OCI-M2 (cell line): Measurements from ENCODE around the gene KPNA1.

ENCODE experiments used
- DNase-seq: peaks from one replicate; lab custom pipeline; 2025; ENCODE audit not compliant: unreplicated experiment; lab: John Stamatoyannopoulos, UW

Gene KPNA1

DNA sequence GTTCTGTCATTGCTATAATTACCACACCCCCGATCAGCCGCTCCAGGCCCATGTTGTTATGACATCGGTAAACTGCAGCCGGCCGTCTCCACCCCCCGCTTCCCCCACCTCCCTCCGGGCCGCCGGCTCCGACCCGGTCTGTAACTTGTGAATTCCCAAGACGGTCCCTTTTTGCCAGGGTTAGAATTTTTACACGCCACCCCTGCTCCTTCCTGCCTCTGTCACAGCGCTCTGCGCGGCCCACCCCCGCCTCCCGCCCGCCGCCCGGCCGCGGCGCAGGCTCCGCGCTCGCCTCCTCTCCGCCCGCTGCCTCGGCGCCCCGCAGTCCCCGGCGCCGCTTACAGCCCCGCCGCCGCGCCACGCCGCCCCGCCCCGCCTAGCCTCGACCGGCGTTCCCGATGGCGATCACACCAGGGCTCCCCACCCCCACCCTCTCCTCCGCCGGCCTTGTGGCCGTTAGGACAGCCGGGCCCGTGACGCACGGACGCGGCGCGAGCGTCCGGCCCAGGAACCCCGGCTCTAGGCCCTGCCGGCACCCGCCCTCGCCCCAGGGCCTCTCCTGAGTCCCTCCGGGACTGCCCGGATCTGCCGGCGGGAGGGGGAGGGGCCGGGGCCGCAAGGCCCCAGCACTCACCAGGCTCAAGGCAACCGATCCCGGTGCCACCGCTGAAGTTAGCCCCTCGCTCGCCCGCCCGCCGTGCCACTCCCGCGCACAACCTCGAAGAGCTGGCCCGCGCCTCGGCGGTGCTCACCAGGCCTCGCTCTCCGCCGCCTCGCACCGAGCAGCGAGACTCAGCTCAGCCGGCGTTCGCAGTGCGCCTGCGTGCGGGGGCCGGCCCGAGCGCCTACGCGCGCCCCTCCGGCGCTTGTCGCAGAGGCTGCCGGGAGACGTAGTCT lies at the start of gene KPNA1:
TSS of gene KPNA1 (minus strand) at position 817 of the 897 bp plus-strand sequence. CDS start 18,374 bp downstream, outside the sequence.
- peak; percentile 23 for DNase-seq

DNA sequence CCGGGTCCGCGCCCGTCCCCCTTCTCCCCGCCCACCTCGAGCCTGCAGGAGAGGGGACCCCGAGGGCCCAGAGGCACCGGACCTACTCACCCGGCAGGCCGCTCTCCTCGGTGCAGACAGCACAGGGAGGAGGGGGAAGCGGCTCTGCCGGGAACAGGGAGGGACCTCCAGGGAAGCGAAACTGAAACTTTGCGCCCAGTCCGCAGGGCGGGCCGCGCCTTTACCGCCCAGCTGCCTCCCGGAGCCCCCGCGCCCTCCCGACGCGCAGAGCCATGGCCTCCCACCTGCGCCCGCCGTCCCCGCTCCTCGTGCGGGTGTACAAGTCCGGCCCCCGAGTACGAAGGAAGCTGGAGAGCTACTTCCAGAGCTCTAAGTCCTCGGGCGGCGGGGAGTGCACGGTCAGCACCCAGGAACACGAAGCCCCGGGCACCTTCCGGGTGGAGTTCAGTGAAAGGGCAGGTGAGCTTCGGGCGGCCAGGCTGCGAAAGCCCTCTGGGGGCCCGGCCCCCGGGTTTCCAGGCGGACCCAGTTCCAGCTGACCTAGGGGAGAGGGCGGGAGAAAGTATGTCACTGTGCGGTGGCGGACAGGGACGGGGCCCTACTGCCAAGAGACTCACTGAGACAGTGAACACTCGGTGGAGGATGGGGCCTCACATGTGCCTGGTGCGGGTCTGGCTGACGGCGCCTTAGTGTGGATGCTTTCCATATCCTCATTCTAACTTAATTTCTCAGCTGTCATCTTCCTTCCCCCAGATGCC lies 49.6 kb upstream of the KPNA1 start, which contains the start of the genes DTX3L and PARP9:
TSS of gene DTX3L (plus strand) at position 184 of the 758 bp plus-strand sequence. CDS start at position 273, 89 bp downstream.
TSS of gene PARP9 (minus strand) at position 146 of the 758 bp plus-strand sequence. CDS start 4,680 bp downstream, outside the sequence.
- no peak for DNase-seq

DNA sequence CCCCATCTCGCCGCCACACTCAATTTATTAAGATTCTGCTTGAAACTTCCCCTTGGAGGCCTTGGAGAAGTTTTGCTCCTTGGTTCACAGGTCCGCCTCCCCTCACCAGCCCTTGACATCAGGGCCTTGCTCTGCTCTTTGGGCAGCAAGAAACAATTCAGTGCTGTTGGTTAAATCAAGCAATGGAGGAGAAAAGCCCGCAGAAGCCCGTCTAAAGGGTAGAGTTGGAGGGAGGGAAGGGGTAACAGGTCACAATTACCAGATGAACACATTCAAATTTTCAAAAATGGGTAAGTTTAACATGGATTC lies 48.9 kb upstream of the KPNA1 start:
- no peak for DNase-seq

DNA sequence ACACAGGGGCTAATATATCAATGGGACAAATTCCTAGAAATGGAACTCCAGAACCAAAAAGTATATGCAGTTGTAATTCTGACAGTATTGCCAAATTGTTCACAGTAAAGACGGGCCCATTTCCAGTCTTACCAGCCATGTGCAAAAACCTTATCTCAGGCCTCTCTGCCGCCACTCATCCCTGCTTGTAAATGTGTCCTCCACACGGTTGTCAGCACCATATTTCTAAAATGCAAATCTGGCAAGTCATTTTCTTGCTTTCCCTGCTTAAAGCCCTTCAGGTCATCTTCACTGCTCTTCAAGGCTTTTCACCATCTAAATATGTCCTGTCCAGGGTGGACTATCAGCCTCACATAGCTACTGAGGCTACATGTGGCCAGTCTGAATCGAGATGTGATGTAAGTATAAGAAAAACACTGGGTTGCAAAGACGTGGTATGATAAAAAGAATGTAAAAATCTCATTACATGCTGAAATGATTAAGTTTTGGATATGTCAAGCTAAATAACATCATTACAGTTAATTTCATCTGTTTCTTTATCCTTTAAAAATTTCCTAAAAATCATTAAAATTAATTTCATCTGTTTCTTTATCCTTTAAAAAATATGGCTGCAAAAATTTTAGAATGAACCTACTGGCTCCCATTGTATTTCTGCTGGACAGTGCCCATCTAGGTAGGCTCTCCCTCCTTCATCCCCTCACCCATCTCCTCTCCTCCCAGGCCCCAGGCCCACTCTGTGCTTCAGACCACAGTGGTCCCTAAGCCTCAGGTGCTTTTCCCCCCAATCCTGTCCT lies 48.4 kb upstream of the KPNA1 start:
- no peak for DNase-seq

DNA sequence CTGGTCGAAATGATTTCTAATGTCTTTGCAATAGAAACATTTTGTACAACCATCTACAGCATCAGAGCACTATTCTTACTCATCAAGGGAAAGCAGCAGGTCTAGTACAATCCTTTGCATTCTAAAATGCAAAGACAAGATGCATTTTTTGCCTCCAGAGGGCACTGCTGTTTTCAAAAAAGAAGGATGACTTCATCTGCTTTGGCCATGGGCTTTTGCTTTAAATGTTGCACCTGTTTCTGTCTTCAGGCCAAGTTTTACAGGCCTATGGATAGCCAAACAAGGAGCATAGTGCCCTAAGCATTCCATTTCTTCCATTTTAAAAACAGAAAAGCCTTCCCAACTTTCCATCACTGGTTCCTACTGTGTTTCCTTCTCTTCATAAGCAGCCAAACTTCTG lies 45.9 kb upstream of the KPNA1 start:
- DNase-seq, result no peak

DNA sequence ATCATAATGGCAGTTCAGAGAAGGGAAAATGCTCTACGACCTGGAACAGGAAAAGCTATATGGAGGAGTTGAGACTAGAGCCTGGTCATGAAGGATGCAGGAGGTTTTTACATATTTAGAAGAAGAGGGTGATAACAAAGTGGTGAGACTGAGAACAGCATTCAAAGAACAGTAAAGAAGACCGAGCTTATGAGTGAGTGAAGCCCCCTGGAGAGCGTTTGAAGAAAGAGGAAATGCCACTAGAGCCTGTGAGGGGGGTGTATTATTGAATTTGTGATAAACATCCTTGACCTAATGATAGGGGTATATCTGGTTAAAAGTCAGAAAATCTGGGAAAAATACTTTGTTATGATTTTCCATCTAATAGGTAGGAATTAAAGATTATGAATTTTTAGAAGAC lies 45.2 kb upstream of the KPNA1 start:
- DNase-seq, result no peak

DNA sequence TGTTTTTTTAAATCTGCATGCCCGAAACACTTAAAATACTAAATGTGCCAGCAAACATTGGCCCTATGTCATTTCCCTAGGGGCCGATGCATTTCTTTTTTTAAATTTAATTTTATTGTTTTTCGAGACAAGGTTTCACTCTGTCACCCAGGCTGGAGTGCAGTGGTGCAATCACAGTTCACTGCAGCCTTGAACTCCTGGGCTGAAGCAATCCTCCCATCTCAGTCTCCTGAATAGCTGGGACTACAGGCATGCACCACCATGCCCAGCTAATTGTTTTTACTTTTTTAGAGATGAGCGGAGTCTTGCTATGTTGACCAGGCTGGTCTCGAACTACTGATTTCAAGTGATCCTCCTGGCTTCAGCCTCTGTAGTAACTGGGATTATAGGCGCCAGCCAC lies 43.9 kb upstream of the KPNA1 start:
- DNase-seq, result no peak

DNA sequence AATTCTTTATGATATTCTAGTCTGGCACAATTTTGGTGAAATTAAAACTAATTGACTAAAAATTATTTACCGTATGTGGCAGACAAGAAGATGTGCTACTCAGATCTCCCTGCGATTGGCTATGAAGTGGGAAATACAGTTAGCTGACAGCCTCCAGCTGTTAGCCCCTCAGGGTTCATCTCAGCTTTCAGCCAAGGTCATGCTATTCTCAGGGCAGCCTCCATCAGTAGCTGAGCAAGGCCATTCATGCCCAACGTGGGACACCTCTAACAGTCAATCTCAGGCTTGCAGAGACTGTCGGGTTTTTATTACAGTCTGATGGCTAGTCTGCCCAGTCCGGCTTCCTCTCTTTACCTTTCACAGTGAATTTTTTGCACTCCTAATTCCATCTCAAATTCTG lies 42.6 kb upstream of the KPNA1 start:
- no peak for DNase-seq

DNA sequence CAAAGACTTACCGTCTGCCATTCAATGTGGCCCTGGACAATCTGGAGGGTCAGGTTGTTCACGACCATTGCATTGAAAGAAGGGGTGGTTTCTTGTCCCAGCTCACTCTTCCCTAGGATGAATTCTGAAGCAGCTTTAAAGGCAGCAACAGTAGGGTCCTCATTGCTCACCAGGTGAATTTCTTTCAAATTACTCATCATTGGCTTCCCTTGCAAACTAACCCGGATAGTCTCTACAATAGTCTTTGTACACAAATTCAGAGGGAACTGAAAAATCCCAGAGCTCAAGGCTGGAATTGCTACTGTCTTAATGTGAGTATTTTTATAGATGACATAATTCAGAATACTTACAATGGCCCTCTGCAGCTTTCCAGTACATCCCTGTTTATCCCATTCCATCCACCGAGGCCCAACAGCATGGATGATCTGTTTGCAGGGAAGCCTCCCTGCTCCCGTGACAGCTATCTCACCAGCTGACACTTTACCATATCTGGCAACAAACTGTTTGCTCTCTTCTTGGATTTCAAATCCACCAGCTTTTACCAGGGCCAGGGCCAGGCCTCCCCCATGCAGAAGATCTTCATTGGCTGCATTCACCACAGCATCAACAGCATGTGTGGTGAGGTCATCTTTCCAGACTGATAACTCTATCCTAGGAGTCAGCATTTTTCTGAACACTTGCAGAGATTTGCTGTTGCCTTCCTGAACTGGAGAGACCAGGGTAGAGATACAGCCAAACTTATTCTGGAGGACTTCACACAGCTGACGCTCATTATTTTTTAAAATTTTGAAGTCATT lies 40.7 kb upstream of the KPNA1 start:
- DNase-seq, result no peak

DNA sequence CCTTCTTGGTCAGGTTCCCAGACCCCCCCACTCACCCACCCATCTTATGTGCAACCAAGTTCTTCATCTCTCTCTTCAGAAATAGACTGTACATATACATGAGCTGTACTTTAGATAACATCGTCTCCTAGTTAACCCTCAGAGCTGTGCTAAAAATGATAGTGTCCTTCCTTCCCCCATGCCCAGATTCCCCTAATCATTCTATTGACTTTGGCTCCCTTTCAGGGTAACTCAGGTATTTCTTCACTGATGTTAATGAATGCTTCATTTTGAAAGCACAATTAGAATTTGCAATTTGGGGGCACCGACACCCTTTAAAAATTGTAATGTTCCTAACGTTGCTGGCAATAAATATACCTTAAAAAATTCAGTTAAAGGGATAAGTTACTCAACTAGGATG lies 38.4 kb upstream of the KPNA1 start:
- no peak for DNase-seq

DNA sequence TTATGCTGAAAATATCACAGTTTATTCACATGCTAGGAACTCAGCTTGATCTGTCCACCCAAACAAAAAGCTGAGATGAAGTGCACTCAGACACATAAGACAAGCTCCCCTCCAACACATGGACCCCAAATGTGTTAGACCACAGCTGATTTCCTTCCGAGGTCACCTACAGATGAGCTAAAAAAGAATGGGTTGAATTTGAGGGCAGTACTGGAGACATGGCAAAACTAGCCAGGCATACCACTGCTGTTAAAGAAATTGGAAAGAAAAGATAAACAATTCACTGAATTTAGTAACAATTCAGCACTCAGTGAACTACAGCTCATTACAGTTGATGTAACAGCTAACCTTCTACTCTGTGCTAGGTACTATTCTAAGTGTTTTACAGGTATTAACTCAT lies 33.9 kb upstream of the KPNA1 start:
- DNase-seq, result no peak

DNA sequence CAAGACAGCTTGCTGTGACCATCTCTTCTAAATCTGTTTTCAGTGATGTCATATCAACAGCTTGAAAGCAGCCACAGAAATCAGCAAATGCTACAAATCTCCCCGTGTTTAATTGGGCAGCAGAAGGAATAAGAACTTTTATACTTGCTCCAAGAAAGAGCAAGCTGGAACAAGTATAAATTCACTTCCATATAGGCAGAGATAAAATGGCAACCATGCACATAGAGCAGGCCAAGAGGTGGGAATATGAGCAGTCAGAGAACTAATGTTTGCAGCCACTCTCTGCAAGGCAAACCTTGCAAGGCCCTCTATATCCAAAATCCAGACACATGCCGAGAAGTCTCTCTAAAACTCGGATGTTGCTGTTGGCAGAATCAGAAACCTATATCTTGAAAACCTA lies 33.3 kb upstream of the KPNA1 start:
- DNase-seq, result no peak

DNA sequence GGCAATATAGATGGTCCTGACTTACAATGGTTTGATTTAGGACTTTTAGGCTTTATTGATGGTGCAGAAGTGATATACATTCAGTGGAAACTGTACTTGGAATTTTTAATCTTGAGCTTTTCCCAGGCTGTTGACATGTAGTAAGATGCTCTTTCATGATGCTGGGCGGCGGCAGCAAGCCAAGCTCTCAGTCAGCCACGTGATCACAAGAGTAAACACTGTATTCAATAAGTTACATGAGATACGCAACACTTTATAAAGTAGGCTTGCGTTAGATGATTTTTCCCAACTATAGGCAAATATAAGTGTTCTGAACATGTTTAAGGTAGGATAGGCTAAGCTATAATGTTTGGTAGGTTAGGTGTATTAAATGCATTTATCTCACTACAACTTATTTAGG lies 31.4 kb upstream of the KPNA1 start:
- no peak for DNase-seq

DNA sequence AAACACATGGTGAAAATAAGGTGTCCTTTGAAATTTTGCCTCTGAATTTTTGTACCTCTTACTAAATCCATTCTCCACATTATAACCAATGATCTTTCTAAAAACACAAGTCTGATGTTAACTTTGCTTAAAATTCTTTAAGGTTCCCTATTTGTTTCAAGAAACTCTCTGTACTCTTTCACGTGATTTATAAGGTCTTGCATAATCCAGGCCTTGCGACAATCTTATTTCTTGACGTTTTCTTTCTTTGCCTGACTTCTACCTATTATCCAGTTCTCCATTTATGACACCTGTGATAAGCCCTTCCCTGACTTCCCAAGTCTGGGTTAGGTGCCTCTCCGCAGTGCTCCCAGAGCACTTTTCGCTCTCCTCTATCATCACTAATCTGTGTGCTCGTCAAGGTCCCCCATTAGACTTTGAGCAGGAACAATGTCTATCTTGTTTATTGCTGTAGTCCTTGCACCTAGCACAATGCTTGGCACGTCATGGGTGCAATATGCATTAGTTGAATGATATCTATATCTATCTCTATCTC lies 24.3 kb upstream of the KPNA1 start:
- DNase-seq, result no peak

DNA sequence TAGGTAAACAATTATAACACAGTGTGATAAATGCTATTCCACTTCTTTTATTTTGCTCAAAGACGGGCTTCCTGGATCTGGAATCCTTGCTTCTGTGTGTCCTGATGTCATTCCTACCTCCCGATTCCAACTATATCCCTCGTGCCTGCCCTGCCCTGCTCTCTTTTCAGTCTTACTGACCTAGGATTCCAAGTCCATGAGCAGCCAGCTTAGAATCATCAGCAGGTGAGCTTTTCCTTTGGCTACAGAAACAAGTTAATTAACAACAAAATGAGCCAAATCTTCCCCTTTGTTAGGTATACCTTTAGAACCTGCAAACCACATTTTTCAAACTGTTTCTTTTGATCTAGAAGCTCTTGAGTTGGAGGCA lies 21.9 kb upstream of the KPNA1 start:
- no peak for DNase-seq

DNA sequence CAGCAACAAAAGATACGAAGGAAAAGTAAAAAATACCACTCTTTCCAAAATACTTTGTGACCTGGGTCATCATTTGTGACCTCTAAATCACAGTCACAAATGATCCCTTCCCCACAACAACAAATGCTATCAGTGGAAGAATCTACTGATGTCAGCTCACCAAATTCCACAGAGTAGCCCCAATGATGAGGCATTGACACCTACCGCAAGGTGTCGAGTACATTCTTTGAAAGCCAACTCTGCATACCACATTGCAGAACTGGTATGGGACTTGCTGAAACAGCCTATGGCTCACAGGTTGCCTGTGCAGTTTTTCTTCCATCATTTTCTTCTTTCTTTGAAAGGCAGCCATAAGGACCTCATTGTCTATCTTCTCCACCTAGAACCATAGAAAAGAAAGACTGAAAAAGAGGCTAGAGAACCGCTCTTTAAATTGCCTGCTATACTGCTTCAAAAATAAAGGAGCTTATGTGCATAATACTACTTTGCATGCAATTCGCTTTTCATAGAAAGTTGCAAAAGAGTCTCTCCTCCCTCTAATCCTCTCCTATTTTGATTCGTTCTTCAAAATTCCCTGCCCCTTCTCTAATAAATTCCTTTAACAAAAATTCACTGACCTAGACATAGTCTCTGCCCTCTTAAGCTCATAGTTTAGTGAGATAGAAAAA lies 21.4 kb upstream of the KPNA1 start:
- DNase-seq, result no peak

DNA sequence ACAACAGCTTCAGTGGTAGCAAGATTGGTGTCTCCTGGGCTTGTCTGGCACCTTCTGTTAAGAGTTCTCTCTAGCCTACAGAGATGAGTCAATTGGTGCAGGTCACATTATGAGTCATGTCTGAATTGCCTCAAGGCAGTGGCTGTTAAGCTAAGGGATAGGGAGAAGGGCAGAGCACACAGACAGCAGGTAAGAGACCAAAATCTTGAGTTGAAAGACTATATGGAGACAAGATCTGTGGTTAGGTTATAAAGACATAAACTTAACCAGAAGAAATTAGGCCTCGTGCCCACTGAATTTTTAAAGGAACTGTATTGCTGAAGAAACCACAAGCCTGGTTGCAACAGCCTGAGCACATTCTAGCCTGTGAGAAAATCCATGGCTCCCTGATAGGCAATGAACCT lies 19.2 kb upstream of the KPNA1 start:
- no peak for DNase-seq

DNA sequence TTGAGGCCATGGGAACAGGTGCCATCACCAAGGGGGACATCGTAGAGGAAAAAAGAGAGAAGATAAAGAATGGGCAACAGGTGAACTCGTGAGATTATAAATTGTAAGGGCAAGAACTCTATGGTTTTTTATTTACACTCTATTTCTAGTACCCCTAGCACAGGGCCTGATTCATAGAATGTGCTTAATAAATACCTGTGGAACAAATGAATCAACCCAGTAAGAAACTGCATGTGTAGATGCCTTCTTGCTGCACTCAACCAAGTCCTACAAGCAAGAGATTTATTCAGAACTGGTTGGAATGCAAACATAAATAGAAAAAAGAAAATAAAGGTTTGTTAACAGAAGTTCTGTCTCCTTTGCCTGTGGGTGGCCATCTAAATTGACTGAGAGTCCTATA lies 18.7 kb upstream of the KPNA1 start:
- no peak for DNase-seq

DNA sequence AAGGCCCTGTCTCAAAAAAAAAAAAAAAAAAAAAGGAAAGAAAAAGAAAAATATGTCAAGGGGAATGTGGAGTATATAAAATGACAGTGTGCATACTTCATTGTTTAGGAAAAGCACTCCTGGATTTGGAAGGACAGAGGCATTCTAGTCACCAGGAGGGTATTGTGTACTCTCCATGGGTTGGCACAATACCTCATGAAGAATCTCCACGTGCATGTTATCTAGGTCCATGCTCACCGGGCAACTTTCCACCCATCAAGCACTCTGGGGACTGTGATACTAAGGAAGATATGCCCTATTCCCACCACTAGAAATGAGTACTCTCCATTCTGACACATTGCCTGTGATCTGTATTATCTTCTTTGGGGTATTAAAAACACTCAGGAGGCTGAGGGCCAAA lies 15.4 kb upstream of the KPNA1 start:
- DNase-seq, result no peak

DNA sequence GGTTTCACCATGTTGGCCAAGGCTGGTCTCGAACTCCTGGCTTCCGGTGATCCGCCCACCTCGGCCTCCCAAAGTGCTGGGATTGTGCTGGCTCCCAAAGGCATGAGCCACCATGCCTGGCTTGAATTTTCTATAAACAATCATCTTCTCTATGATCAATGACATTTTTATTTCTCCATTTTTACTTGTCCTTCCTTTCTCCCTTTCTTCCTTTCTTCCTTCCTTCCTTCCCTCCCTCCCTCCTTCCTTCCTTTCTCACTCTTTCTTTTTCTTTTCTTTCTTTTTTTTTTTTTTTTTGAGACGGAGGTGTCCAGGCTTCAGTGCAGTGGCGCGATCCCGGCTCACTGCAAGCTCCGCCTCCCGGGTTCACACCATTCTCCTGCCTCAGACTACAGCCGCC lies 8.6 kb upstream of the KPNA1 start:
- DNase-seq, result no peak
